ENCODE measurements around the gene ELL. TPM values are rescaled to one million over a fixed set of nuclear protein-coding genes. Genes with fewer than 3 reads are reported as not detected.

The ELL gene
- polyA plus RNA-seq, 1 donor = 9.6 TPM

DNA sequence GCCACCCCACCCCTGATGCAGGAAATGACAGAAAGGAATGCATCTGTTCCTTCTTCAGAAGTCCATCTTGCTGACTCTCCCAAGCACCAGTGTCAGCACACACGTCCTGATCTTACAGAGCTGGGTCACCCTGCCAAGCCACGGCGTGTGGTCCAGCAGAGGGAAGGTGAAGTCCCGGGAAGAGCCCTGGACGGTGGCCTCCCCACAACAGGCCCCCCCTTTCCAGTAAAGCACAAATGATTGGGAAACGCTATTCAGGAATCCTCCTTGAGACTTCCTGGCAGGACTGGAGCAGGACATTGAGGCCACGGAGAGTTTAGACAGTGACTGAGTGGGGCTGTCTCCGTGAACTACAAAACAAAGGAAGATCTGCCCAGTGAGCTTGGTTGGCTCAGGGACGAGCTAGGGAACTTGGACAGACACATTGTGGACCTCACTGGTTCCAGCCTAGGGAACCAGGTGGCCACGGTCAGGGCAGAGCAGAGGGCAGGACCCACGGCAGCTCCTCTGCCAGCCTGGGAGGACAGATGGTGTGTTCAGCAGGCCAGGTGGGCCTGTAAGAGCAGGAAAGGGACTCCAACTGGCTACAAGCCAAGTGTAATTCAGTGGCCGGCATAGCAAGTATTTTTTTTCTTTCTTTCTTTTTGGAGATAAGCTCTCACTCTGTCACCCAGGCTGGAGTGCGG lies 41.7 kb downstream of the ELL start:
- 100% methylated on average over 1 of the region's 13 CpGs for WGBS (ENCODE audit: insufficient coverage, low lambda C conversion rate)
- Histone ChIP-seq H3K27me3 (ENCODE audit: control insufficient read depth, insufficient read depth, low read length) (no peaks in the 10 kb centered on the region), H3K9me3 (ENCODE audit: control insufficient read depth, low read depth, low read length) (no peaks in the 10 kb centered on the region), H3K27ac (ENCODE audit: low read length) (peak overlapping the region; percentile 44), H3K36me3 (ENCODE audit: control insufficient read depth, insufficient read depth, low read length) (no peaks in the 10 kb centered on the region), H3K4me3 (ENCODE audit: low read length) (no peak overlapping the region), H3K4me1 (ENCODE audit: control insufficient read depth, insufficient read depth, low read length) (peaks cover 28% of the 10 kb centered on the region)
- peak in 1 of 2 donors; percentile 28 for DNase-seq

DNA sequence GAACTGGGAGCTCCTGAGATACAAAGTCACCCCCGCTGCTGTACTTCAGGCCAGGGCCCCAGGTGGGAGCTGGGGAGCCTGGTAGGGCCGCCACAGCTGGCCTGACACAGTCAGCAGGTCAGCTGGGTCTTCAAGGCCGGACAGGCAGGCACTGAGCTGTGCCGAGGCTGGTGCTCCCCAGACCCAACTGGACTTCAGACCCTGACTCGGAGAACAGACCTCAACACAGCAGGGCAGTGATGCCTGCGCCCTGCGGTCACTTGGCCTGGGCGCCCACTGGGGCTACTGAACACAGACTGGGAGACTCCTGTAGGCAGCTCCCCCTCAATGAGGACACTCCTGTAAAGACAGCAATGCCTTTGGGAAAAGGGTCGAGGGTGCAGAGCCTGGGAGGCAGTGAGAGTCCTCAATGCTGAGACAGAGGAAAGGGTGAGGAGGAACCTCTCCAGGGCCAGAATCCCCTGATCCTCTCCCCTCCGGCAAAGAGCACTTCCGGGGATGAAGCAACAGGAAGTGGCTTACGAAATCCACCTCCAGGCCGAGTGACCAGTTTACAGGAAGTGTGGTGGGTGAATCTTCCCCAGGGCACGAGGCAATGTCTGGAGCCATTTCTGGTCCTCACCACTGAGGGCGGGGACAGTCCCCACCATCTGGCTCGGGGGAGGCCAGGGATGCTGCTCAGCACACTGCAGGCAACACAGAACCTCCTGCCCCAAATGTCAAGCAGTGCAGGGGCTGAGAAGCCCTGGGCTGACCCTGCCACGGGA lies 43.1 kb downstream of the ELL start:
- Histone ChIP-seq H3K9me3 (ENCODE audit: control insufficient read depth, low read depth, low read length) (no peaks in the 10 kb centered on the region), H3K4me1 (ENCODE audit: control insufficient read depth, insufficient read depth, low read length) (peaks cover 29% of the 10 kb centered on the region), H3K36me3 (ENCODE audit: control insufficient read depth, insufficient read depth, low read length) (no peaks in the 10 kb centered on the region), H3K27ac (ENCODE audit: low read length) (no peak overlapping the region), H3K27me3 (ENCODE audit: control insufficient read depth, insufficient read depth, low read length) (no peaks in the 10 kb centered on the region), H3K4me3 (ENCODE audit: low read length) (no peak overlapping the region)
- peak; percentile 38 to 47 for DNase-seq
- WGBS (ENCODE audit: insufficient coverage, low lambda C conversion rate) = 100% methylated on average over 1 of the region's 17 CpGs

DNA sequence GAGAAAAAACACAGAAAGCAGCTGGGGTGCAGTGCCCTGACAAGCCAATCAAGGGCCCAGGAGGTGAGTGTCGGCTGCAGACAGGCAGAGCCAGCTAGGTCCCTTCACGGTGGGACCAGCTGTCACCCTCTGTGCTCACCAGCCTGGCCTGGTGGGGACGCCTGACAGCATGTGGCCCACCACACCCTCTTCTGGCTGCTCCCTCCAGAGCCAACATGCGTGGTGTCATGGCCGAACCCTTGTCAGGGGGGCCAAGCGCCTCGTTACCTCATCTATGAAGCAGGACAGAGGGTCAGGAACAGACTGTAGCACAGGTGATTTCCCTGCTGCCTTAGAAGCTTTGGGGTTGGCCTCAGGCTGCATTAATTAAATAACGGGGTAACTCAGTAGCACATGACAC lies 43.9 kb downstream of the ELL start:
- DNase-seq = no peak
- H3K4me1 ChIP-seq (ENCODE audit: control insufficient read depth, insufficient read depth, low read length) = peaks cover 29% of the 10 kb centered on the region

DNA sequence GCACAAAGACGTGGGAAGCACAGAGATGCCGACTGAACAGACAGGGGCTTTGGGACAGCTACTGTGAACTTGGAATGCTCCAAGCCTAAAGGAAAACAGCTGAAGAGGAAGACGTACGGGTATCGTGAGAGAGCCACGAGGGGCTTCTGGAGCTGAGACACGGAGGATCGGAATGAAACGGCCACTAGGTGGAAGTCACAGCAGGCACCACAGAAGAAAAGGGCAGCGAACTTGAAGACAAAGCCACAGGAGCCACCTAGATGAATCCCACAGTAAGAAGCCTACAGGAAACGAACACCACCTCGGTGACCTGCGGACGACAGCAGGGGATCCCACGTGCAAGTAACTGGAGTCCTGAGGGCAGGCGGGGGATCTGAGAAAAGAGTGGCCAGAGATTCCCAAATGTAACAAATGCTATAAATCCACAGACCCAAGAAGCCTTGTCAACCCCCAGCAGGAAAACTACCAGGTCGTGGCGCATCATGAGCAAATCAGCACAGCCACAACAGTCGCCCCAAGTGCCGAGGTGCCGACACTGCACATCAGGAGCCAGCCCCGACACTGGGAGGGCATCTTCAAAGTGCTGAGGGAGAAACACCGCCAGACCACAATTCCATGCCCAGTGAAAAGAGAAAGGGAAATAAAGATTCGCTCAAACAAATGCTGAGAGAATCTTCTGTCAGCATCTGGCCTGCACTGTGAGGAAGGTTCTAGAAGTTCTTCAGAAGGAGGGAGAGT lies 44.7 kb downstream of the ELL start:
- Histone ChIP-seq H3K9me3 (ENCODE audit: control insufficient read depth, low read depth, low read length) (no peaks in the 10 kb centered on the region), H3K36me3 (ENCODE audit: control insufficient read depth, insufficient read depth, low read length) (peaks cover 4% of the 10 kb centered on the region), H3K4me1 (ENCODE audit: control insufficient read depth, insufficient read depth, low read length) (peaks cover 29% of the 10 kb centered on the region), H3K27me3 (ENCODE audit: control insufficient read depth, insufficient read depth, low read length) (no peaks in the 10 kb centered on the region), H3K27ac (ENCODE audit: low read length) (no peak overlapping the region), H3K4me3 (ENCODE audit: low read length) (no peak overlapping the region)
- WGBS (ENCODE audit: insufficient coverage, low lambda C conversion rate) = 82% methylated on average over 4 of the region's 24 CpGs
- no peak for DNase-seq

More for the DNA sequence above, 43.9 kb downstream of the ELL start:
- no peaks in the 10 kb centered on the region for H3K36me3 ChIP-seq (ENCODE audit: control insufficient read depth, insufficient read depth, low read length)
- H3K9me3 ChIP-seq (ENCODE audit: control insufficient read depth, low read depth, low read length) = no peaks in the 10 kb centered on the region
- no peak overlapping the region for H3K4me3 ChIP-seq (ENCODE audit: low read length)
- no peaks in the 10 kb centered on the region for H3K27me3 ChIP-seq (ENCODE audit: control insufficient read depth, insufficient read depth, low read length)
- H3K27ac ChIP-seq (ENCODE audit: low read length) = no peak overlapping the region
- no CpG with 5 or more reads among the region's 8 CpGs for WGBS (ENCODE audit: insufficient coverage, low lambda C conversion rate)

DNA sequence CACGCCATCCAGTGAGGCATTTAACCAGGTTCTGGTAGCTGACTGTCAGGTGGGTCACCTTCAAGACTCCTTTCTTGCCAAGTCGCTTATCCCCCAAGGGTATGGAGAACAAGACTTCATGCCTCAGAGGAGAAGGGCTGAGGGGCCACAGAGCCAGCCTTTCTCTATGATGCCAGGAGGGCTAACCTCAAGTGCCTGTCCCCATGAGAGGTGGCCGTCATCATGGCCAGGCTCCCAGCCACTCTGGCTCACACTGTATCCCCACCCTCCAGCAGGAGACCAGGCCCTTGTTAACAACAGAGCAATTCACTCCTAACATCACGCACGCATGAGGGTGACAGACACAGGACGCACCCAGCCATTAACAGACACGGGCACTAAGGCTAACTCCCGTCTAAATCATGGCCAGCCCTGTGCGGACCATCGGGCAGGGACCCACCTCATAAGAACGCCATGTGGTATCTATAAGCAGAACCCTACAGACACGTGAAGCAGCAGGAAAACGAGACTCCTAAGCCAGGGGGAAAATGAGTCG lies 45.3 kb downstream of the ELL start:
- Histone ChIP-seq H3K27ac (ENCODE audit: low read length) (no peak overlapping the region), H3K36me3 (ENCODE audit: control insufficient read depth, insufficient read depth, low read length) (peaks cover 7% of the 10 kb centered on the region), H3K27me3 (ENCODE audit: control insufficient read depth, insufficient read depth, low read length) (no peaks in the 10 kb centered on the region), H3K4me3 (ENCODE audit: low read length) (no peak overlapping the region), H3K4me1 (ENCODE audit: control insufficient read depth, insufficient read depth, low read length) (peaks cover 29% of the 10 kb centered on the region), H3K9me3 (ENCODE audit: control insufficient read depth, low read depth, low read length) (no peaks in the 10 kb centered on the region)
- WGBS (ENCODE audit: insufficient coverage, low lambda C conversion rate) = no CpG with 5 or more reads among the region's 14 CpGs
- no peak for DNase-seq

DNA sequence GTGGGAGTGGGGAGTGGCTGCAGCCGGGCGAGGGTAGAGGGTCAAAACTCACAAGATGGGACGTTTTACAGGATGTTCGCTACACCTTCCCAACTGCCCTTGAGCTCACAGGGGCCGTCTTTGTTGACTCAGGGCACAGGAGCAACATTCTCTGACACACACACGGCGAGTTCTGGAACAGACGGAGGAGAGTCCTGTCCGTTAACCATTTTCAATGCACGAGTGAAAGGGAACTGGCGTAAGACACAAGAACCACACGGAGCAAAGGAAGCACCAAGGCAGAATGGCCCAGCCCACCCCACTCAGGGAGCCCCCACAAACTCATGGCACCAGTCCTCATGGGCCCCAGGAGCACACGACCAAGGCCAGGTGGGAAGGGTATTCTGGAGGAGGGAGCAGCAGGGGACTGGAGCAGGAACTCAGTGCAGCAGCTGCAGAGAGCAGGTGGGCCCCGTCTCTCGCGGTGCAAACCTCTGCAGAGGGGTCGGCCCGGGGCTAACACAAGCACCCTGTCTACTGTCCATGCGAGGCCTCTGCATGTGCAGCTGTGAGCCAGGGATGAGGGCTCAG lies 46.0 kb downstream of the ELL start:
- Histone ChIP-seq H3K27me3 (ENCODE audit: control insufficient read depth, insufficient read depth, low read length) (no peaks in the 10 kb centered on the region), H3K4me3 (ENCODE audit: low read length) (no peak overlapping the region), H3K36me3 (ENCODE audit: control insufficient read depth, insufficient read depth, low read length) (peaks cover 9% of the 10 kb centered on the region), H3K27ac (ENCODE audit: low read length) (no peak overlapping the region), H3K9me3 (ENCODE audit: control insufficient read depth, low read depth, low read length) (no peaks in the 10 kb centered on the region), H3K4me1 (ENCODE audit: control insufficient read depth, insufficient read depth, low read length) (peaks cover 29% of the 10 kb centered on the region)
- WGBS (ENCODE audit: insufficient coverage, low lambda C conversion rate) = no CpG with 5 or more reads among the region's 19 CpGs
- peak in 1 of 2 donors; percentile 23 for DNase-seq

DNA sequence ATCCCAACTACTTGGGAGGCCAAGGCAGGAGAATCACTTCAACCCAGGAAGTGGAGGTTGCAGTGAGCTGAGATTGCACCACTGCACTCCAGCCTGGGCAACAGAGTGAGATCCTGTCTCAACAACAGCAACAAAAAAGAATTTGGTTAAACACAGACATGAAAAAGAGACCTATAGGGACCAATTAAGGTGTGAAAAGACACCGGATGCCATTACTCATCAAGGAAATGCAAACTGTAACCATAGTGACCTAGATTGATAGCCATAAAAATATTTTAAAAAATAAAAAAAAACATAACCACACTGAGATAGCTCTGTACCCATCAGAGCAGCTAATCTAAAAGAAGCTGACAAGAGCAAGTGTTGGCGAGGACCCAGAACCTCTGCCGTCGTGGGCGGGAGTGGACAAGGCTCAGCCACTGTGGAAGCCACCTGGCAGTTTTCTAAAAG lies 46.8 kb downstream of the ELL start:
- no peak for DNase-seq
- no peak overlapping the region for H3K27ac ChIP-seq (ENCODE audit: low read length)
- no peak overlapping the region for H3K4me3 ChIP-seq (ENCODE audit: low read length)
- H3K4me1 ChIP-seq (ENCODE audit: control insufficient read depth, insufficient read depth, low read length) = peaks cover 22% of the 10 kb centered on the region
- WGBS (ENCODE audit: insufficient coverage, low lambda C conversion rate) = 89% methylated on average over 3 of the region's 5 CpGs
- H3K27me3 ChIP-seq (ENCODE audit: control insufficient read depth, insufficient read depth, low read length) = no peaks in the 10 kb centered on the region
- no peaks in the 10 kb centered on the region for H3K9me3 ChIP-seq (ENCODE audit: control insufficient read depth, low read depth, low read length)
- H3K36me3 ChIP-seq (ENCODE audit: control insufficient read depth, insufficient read depth, low read length) = peaks cover 10% of the 10 kb centered on the region

DNA sequence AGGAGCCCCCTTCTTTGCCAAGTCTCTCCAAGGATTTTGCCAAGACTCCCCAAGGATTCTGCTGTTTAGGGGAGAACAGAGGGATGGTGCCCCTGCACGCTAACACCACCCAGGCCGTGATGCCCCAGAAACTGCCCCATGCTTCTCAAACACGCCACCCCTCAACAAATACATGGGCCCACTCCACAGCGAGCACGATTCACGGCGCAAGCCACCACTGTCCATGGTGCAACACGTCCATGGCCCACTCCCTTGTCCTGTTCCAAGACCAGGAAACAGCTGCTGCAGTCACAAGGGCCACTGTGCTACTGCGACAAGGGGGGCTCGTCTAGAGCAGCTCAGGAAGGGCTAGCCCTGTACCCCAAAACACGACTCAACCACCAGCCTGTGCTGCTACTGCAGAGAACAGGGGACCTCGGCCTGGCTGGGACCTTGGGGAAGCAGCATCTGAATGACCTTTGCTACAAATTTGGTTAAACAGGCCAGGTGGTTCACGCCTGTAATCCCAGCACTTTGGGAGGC lies 47.4 kb downstream of the ELL start:
- no peak for DNase-seq
- no peak overlapping the region for H3K27ac ChIP-seq (ENCODE audit: low read length)
- no peak overlapping the region for H3K4me3 ChIP-seq (ENCODE audit: low read length)
- H3K36me3 ChIP-seq (ENCODE audit: control insufficient read depth, insufficient read depth, low read length) = peaks cover 10% of the 10 kb centered on the region
- peaks cover 20% of the 10 kb centered on the region for H3K4me1 ChIP-seq (ENCODE audit: control insufficient read depth, insufficient read depth, low read length)
- H3K9me3 ChIP-seq (ENCODE audit: control insufficient read depth, low read depth, low read length) = no peaks in the 10 kb centered on the region
- no CpG with 5 or more reads among the region's 13 CpGs for WGBS (ENCODE audit: insufficient coverage, low lambda C conversion rate)
- no peaks in the 10 kb centered on the region for H3K27me3 ChIP-seq (ENCODE audit: control insufficient read depth, insufficient read depth, low read length)

DNA sequence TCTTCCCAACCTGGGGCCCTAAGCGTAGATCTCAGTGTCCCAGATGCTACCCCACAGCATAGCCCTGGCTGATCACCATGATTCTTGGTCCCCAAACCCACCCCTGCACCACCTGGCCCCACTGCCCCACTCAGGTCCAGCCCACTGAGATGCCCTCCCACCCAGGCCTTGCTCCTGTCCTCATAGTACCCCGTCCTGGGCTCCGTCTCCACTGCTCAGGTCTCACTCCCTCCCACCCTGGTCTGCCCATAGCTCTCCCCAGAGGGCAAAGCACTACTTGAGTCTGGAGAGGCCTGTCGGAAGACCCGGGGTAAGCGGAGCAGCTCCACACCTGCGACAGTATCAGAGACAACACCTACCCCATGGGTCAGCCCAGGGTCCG lies 48.2 kb downstream of the ELL start:
- WGBS (ENCODE audit: insufficient coverage, low lambda C conversion rate) = no CpG with 5 or more reads among the region's 8 CpGs
- Histone ChIP-seq H3K27me3 (ENCODE audit: control insufficient read depth, insufficient read depth, low read length) (no peaks in the 10 kb centered on the region), H3K36me3 (ENCODE audit: control insufficient read depth, insufficient read depth, low read length) (peaks cover 13% of the 10 kb centered on the region), H3K4me1 (ENCODE audit: control insufficient read depth, insufficient read depth, low read length) (peaks cover 27% of the 10 kb centered on the region), H3K9me3 (ENCODE audit: control insufficient read depth, low read depth, low read length) (no peaks in the 10 kb centered on the region), H3K4me3 (ENCODE audit: low read length) (no peak overlapping the region), H3K27ac (ENCODE audit: low read length) (no peak overlapping the region)
- DNase-seq = no peak
